ENCODE data around the gene IQCE. TPM values are rescaled to one million over a fixed set of nuclear protein-coding genes. Genes with fewer than 3 reads are reported as not detected.
A peak's percentile ranks its signal among the peaks of the same experiment; 100 is the strongest.

IQCE gene
- total and polyA plus RNA-seq, 10 of the 15 experiments (the other 5 are each of a cell fraction or from before 2014, with no cell fraction given), result 0.37 to 8.1 (median 3.7) TPM

DNA sequence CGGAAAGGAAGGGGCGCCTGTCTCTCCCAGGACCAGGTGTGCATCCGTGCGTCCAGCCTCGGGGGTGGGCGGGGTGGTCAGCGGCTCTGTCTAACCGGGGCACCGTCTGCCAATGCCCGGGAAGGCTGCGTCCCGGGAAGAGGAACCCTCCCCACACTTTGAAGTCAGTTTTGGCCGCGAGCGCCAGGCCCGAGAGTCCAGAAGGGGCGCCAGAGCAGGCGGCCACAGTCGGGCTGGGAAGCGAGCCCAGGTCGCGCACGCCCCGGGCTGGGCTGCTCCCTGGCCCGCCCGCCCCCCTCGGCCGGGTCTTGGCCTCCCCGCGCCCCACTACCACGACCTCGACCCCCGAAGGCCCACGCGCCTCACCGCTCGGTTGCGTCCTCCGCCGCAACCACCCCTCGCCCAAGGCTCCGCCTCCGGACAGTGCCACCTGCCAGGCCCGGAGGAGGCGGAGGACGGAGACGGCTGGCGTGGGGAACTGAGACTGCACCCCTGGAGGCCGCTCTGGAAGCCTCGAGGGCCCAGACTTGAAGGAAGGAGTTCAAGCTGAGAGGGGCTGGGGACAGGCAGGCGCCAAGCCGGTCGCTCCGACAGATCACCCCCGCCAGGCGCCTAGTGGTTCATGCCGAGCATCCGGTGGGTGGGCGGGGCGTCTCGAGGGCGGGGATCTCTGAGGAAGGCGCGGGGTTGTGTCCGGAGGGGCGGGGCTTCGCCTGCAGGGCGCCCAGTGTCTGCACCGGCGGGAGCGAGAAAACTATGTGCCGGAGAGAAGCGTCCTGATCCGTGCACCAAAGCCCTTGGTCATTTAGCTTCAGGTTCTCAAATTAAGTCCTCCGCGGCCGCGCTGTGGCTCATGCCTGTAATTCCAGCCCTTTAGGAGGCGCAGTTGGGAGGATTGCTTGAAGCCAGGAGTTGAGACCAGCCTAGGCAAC is 3.4 kb upstream of the IQCE start, which contains the start of gene BRAT1 (continued):
- TF ChIP-seq TAF1 (IDR thresholded peaks at IDR 0.05; ENCODE audit: borderline replicate concordance, low read depth, low read length) (peak; percentile 53; the same call in 1 of the 2 replicates), PAX8 (IDR thresholded peaks at IDR 0.05) (no peak), POLR2AphosphoS2 (IDR thresholded peaks at IDR 0.05; ENCODE audit: low read depth, low read length) (no peak), MTA2 (IDR thresholded peaks at IDR 0.05; ENCODE audit: low read depth) (no peak), PML (IDR thresholded peaks at IDR 0.05; ENCODE audit: low read length) (no peak), EP300 (IDR thresholded peaks at IDR 0.05; ENCODE audit: borderline replicate concordance in 1 of 2, control insufficient read depth in 1 of 2, low read depth in 2 of 2, low read length in 2 of 2) (0 out of 4 replicates have a peak, but pooled peaks of 1 of the 2 experiments have one; percentile 7), RB1 (IDR thresholded peaks at IDR 0.05; ENCODE audit: borderline replicate concordance) (peak; percentile 88), POLR2AphosphoS5 (IDR thresholded peaks at IDR 0.05; ENCODE audit: low read length) (peak; percentile 74; the same call in 1 of the 2 replicates), HDGF (IDR thresholded peaks at IDR 0.05) (no peak), YY1 (IDR thresholded peaks at IDR 0.05; ENCODE audit: low read depth, low read length) (0 out of 2 replicates have a peak, but pooled peaks have one; percentile 30), ZSCAN29 (IDR thresholded peaks at IDR 0.05) (no peak), CHD1 (IDR thresholded peaks at IDR 0.05; ENCODE audit: low read depth, low read length) (peak; percentile 98), TCF7 (IDR thresholded peaks at IDR 0.05; ENCODE audit: borderline replicate concordance) (no peak)
- TF ChIP-seq, protein P1, sequence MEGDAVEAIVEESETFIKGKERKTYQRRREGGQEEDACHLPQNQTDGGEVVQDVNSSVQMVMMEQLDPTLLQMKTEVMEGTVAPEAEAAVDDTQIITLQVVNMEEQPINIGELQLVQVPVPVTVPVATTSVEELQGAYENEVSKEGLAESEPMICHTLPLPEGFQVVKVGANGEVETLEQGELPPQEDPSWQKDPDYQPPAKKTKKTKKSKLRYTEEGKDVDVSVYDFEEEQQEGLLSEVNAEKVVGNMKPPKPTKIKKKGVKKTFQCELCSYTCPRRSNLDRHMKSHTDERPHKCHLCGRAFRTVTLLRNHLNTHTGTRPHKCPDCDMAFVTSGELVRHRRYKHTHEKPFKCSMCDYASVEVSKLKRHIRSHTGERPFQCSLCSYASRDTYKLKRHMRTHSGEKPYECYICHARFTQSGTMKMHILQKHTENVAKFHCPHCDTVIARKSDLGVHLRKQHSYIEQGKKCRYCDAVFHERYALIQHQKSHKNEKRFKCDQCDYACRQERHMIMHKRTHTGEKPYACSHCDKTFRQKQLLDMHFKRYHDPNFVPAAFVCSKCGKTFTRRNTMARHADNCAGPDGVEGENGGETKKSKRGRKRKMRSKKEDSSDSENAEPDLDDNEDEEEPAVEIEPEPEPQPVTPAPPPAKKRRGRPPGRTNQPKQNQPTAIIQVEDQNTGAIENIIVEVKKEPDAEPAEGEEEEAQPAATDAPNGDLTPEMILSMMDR (IDR thresholded peaks at IDR 0.05 in 2 of 3, conservative IDR thresholded peaks at IDR 0.05 in 1 of 3; ENCODE audit: control insufficient read depth in 2 of 3, extremely low read depth in 1 of 3, insufficient read depth in 1 of 3, low read depth in 3 of 3, low read length in 3 of 3), result peak; percentile 42 to 63 (median 45)
- TF ChIP-seq, protein P2, sequence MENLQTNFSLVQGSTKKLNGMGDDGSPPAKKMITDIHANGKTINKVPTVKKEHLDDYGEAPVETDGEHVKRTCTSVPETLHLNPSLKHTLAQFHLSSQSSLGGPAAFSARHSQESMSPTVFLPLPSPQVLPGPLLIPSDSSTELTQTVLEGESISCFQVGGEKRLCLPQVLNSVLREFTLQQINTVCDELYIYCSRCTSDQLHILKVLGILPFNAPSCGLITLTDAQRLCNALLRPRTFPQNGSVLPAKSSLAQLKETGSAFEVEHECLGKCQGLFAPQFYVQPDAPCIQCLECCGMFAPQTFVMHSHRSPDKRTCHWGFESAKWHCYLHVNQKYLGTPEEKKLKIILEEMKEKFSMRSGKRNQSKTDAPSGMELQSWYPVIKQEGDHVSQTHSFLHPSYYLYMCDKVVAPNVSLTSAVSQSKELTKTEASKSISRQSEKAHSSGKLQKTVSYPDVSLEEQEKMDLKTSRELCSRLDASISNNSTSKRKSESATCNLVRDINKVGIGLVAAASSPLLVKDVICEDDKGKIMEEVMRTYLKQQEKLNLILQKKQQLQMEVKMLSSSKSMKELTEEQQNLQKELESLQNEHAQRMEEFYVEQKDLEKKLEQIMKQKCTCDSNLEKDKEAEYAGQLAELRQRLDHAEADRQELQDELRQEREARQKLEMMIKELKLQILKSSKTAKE (IDR thresholded peaks at IDR 0.05; ENCODE audit: low read depth, poor library complexity, severe bottlenecking), result peak; percentile 81
- TF ChIP-seq, protein P3, sequence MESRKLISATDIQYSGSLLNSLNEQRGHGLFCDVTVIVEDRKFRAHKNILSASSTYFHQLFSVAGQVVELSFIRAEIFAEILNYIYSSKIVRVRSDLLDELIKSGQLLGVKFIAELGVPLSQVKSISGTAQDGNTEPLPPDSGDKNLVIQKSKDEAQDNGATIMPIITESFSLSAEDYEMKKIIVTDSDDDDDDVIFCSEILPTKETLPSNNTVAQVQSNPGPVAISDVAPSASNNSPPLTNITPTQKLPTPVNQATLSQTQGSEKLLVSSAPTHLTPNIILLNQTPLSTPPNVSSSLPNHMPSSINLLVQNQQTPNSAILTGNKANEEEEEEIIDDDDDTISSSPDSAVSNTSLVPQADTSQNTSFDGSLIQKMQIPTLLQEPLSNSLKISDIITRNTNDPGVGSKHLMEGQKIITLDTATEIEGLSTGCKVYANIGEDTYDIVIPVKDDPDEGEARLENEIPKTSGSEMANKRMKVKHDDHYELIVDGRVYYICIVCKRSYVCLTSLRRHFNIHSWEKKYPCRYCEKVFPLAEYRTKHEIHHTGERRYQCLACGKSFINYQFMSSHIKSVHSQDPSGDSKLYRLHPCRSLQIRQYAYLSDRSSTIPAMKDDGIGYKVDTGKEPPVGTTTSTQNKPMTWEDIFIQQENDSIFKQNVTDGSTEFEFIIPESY (IDR thresholded peaks at IDR 0.05), result no peak
- TF ChIP-seq, protein P4, sequence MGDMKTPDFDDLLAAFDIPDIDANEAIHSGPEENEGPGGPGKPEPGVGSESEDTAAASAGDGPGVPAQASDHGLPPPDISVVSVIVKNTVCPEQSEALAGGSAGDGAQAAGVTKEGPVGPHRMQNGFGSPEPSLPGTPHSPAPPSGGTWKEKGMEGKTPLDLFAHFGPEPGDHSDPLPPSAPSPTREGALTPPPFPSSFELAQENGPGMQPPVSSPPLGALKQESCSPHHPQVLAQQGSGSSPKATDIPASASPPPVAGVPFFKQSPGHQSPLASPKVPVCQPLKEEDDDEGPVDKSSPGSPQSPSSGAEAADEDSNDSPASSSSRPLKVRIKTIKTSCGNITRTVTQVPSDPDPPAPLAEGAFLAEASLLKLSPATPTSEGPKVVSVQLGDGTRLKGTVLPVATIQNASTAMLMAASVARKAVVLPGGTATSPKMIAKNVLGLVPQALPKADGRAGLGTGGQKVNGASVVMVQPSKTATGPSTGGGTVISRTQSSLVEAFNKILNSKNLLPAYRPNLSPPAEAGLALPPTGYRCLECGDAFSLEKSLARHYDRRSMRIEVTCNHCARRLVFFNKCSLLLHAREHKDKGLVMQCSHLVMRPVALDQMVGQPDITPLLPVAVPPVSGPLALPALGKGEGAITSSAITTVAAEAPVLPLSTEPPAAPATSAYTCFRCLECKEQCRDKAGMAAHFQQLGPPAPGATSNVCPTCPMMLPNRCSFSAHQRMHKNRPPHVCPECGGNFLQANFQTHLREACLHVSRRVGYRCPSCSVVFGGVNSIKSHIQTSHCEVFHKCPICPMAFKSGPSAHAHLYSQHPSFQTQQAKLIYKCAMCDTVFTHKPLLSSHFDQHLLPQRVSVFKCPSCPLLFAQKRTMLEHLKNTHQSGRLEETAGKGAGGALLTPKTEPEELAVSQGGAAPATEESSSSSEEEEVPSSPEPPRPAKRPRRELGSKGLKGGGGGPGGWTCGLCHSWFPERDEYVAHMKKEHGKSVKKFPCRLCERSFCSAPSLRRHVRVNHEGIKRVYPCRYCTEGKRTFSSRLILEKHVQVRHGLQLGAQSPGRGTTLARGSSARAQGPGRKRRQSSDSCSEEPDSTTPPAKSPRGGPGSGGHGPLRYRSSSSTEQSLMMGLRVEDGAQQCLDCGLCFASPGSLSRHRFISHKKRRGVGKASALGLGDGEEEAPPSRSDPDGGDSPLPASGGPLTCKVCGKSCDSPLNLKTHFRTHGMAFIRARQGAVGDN (IDR thresholded peaks at IDR 0.05), result no peak
- TF ChIP-seq, protein P5, sequence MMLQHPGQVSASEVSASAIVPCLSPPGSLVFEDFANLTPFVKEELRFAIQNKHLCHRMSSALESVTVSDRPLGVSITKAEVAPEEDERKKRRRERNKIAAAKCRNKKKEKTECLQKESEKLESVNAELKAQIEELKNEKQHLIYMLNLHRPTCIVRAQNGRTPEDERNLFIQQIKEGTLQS (IDR thresholded peaks at IDR 0.05; ENCODE audit: borderline replicate concordance, extremely low read depth, low read depth, low read length), result no peak
